ENCODE data around the gene SF3B1. TPM values are rescaled to one million over a fixed set of nuclear protein-coding genes. Genes with fewer than 3 reads are reported as not detected.
A peak's percentile ranks its signal among the peaks of the same experiment; 100 is the strongest.

SF3B1 gene
- total and polyA plus RNA-seq, 10 of the 15 experiments (the other 5 are each of a cell fraction or from before 2014, with no cell fraction given), result 163 to 565 (median 239) TPM

- peak overlapping the region; percentile 83 for H3K27ac ChIP-seq (ENCODE audit: control insufficient read depth, insufficient read depth)
- H3K9me3 ChIP-seq (replicated peaks; ENCODE audit: control insufficient read depth, insufficient read depth, low read length), result no peaks in the 10 kb centered on the region; the same call in 2 of the 3 replicates
- H2AFZ ChIP-seq (ENCODE audit: control insufficient read depth, low read depth, low read length), result peak overlapping the region; percentile 48
- DNase-seq (ENCODE audit: low read depth, low spot score) (peak; percentile 38), ATAC-seq (peak; percentile 65), FAIRE-seq (no peak)
- under 1% methylated on average over 11 of the region's 11 CpGs for WGBS (ENCODE audit: insufficient coverage, insufficient replicate concordance, low lambda C conversion rate, missing lambda C conversion rate)
- peak overlapping the region; percentile 94 for H3K4me3 ChIP-seq
- in situ Hi-C loops (cut with MboI) (no loop called here), intact Hi-C loops (cut with micrococcal nuclease; ENCODE audit: unreplicated experiment) (loop anchor here (1.0 to 5.0 kb wide), 3 partner anchors 19 to 253 kb away; partner anchors contain the start of genes HSPD1, MARS2 and SF3B1)
- SMC1A ChIA-PET (ENCODE audit: uncharacterized antibody, unreplicated experiment), result interaction anchor here (0.9 to 3.8 kb wide), 5 partner anchors 13 to 384 kb away, joined by 3 to 32 read pairs (median 4); partner anchors contain the start of genes HSPD1, HSPE1 and SF3B1
- RAD21 ChIA-PET (ENCODE audit: unreplicated experiment), result interaction anchor here (1.0 to 4.2 kb wide), 2 partner anchors 19 to 42 kb away, joined by 3 to 38 read pairs; partner anchors contain the start of gene SF3B1
- BruUV-seq (replicated peaks), result no TSS peak
- peak overlapping the region; percentile 36 for H3K4me2 ChIP-seq (ENCODE audit: control insufficient read depth, insufficient read depth)
- peak overlapping the region; percentile 85 for H3K9ac ChIP-seq (ENCODE audit: control insufficient read depth, insufficient read depth, low read length)
- no peaks in the 10 kb centered on the region for H3K4me1 ChIP-seq (ENCODE audit: control insufficient read depth, insufficient read depth, low read length)
- H4K20me1 ChIP-seq (ENCODE audit: control insufficient read depth, insufficient read depth), result 0 out of 2 replicates have a peak, but pooled peaks cover under 1% of the 10 kb centered on the region
- peaks cover 0 to under 1% of the 10 kb centered on the region in 2 experiments; a peak in 1 of 4 replicates for H3K36me3 ChIP-seq (ENCODE audit: control insufficient read depth in 2 of 2, insufficient read depth in 2 of 2, low read length in 1 of 2)
- POLR2A ChIA-PET, result interaction anchor here (2.6 to 4.8 kb wide), 3 partner anchors 18 to 46 kb away, joined by 25 to 63 read pairs (median 43); partner anchors contain the start of genes HSPD1, HSPE1 and SF3B1
- CTCF ChIA-PET, result interaction anchor here (1.3 kb wide), 1 partner anchor 21 kb away, joined by 9 read pairs; no protein-coding TSS in a partner anchor
- peaks cover 45% of the 10 kb centered on the region for H3K79me2 ChIP-seq (ENCODE audit: control insufficient read depth, insufficient read depth, low read length)
- no peaks in the 10 kb centered on the region for H3K27me3 ChIP-seq (replicated peaks in 1 of 2; ENCODE audit: control insufficient read depth in 2 of 2, insufficient read depth in 2 of 2, low read length in 1 of 2)
- peak; percentile 49; the same call in 1 of the 2 replicates for TF ChIP-seq FOXM1 (IDR thresholded peaks at IDR 0.05; ENCODE audit: low read depth, low read length)
- TF ChIP-seq DPF2 (IDR thresholded peaks at IDR 0.05), result peak; percentile 16; the same call in 1 of the 2 replicates
- 0 out of 3 replicates have a peak, but pooled peaks have one; percentile 4 for TF ChIP-seq POU2F2 (IDR thresholded peaks at IDR 0.05; ENCODE audit: borderline replicate concordance, low read depth, low read length)
- no peak for TF ChIP-seq MYC (IDR thresholded peaks at IDR 0.05; ENCODE audit: insufficient read depth, insufficient read length, insufficient replicate concordance, low read length, severe bottlenecking)
- TF ChIP-seq PML (IDR thresholded peaks at IDR 0.05; ENCODE audit: low read length), result peak; percentile 50
- TF ChIP-seq STAT3 (IDR thresholded peaks at IDR 0.05; ENCODE audit: low read depth, low read length), result no peak
- peak; percentile 55; the same call in 1 of the 2 replicates for TF ChIP-seq TAF1 (IDR thresholded peaks at IDR 0.05; ENCODE audit: borderline replicate concordance, low read depth, low read length)
- 0 out of 2 replicates have a peak, but pooled peaks have one; percentile 7 for TF ChIP-seq ZBED1 (IDR thresholded peaks at IDR 0.05; ENCODE audit: borderline replicate concordance)
- peak; percentile 57; the same call in 1 of the 2 replicates for TF ChIP-seq ZBTB40 (IDR thresholded peaks at IDR 0.05; ENCODE audit: borderline replicate concordance)
- peak; percentile 79; the same call in 1 of the 2 replicates for TF ChIP-seq POLR2AphosphoS5 (IDR thresholded peaks at IDR 0.05; ENCODE audit: low read length)
- peak; percentile 2; the same call in 1 of the 2 replicates for TF ChIP-seq RELB (IDR thresholded peaks at IDR 0.05; ENCODE audit: low read depth)
- TF ChIP-seq GABPA (IDR thresholded peaks at IDR 0.05; ENCODE audit: low read depth), result peak; percentile 29; the same call in 1 of the 2 replicates
- no peak for TF ChIP-seq ZZZ3 (IDR thresholded peaks at IDR 0.05; ENCODE audit: control insufficient read depth, insufficient read length, low read depth)
Observed at GRCh38 chr2:197453914-197454398, 19.1 kb upstream of the SF3B1 start.

All from GM12878 (cell line).